DND-41 (cell line): ENCODE data around the gene SLC6A19.

Source experiments
- ATAC-seq: fragments of 200-7000 bp; cut with Tn5 transposase; 3 replicates; pipeline ENCODE4 v1.9.1; 2021; ENCODE audit warnings: low read depth; ENCODE audit not compliant: insufficient read depth
- DNase-seq: peaks from one replicate; pipeline ENCODE4 v3.0.0-alpha.2; 2020
- H2AFZ ChIP-seq: 2 replicates; pipeline ENCODE4 v1.6.0; 2012; ENCODE audit warnings: low read depth, low read length
- H3K27ac ChIP-seq: 2 replicates; pipeline ENCODE4 v1.5.1; 2012; ENCODE audit warnings: low read length, inconsistent platforms
- H3K27me3 ChIP-seq: fragments of 200-600 bp; sonication (generic); 2 replicates; pipeline ENCODE4 v1.6.0; 2012; ENCODE audit warnings: low read length, mild to moderate bottlenecking, inconsistent platforms; ENCODE audit not compliant: insufficient read depth, poor library complexity
- H3K36me3 ChIP-seq: 2 replicates; pipeline ENCODE4 v1.5.1; 2012; ENCODE audit warnings: low read length, inconsistent platforms; ENCODE audit not compliant: insufficient read depth
- H3K4me1 ChIP-seq: 2 replicates; pipeline ENCODE4 v1.5.1; 2012; ENCODE audit warnings: mild to moderate bottlenecking, low read length; ENCODE audit not compliant: insufficient read depth
- H3K4me2 ChIP-seq: 2 replicates; pipeline ENCODE4 v1.6.0; 2012; ENCODE audit warnings: mild to moderate bottlenecking, moderate library complexity, low read length, inconsistent platforms; ENCODE audit not compliant: insufficient read depth
- H3K4me3 ChIP-seq, 2 experiments: fragments of 200-600 bp in 1 of 2; shearing (Covaris generic) in 1 of 2; 2 replicates each; pipeline ENCODE4 v1.5.1; 2012 to 2016; ENCODE audit warnings: inconsistent platforms in 2 of 2, low read length in 2 of 2, mild to moderate bottlenecking in 2 of 2, low read depth in 1 of 2, moderate library complexity in 1 of 2
- H3K79me2 ChIP-seq: 2 replicates; pipeline ENCODE4 v1.6.0; 2012; ENCODE audit warnings: low read length, inconsistent platforms; ENCODE audit not compliant: insufficient read depth
- H3K9ac ChIP-seq: 2 replicates; pipeline ENCODE4 v1.6.0; 2012; ENCODE audit warnings: low read depth, mild to moderate bottlenecking, inconsistent platforms, low read length, moderate library complexity
- H3K9me3 ChIP-seq: 2 replicates; pipeline ENCODE4 v1.5.1; 2012; ENCODE audit warnings: low read length, moderate library complexity, mild to moderate bottlenecking, inconsistent platforms; ENCODE audit not compliant: insufficient read depth, severe bottlenecking
- H4K20me1 ChIP-seq: 2 replicates; pipeline ENCODE4 v1.6.0; 2012; ENCODE audit warnings: low read length; ENCODE audit not compliant: insufficient read depth
- EZH2 ChIP-seq: IDR thresholded peaks from 3 replicates; pipeline ENCODE4 v1.6.1; 2012; ENCODE audit warnings: borderline replicate concordance, low read depth, mild to moderate bottlenecking, moderate library complexity, low read length, inconsistent platforms; ENCODE audit not compliant: severe bottlenecking
- TF ChIP-seq, protein P1 (sequence below): IDR thresholded peaks from 2 replicates; pipeline ENCODE4 v1.5.1; 2012; ENCODE audit warnings: borderline replicate concordance, low read length, moderate library complexity, mild to moderate bottlenecking; ENCODE audit not compliant: poor library complexity, severe bottlenecking; ENCODE audit errors: extremely low read depth

Gene SLC6A19

GRCh38 chr5:1204693-1205242 is 3.4 kb downstream of the SLC6A19 start:
- H3K4me1 ChIP-seq = no peaks in the 10 kb centered on the region
- DNase-seq (no peak), ATAC-seq (no peak; the same call in 2 of the 3 replicates)
- H3K27ac ChIP-seq = no peak overlapping the region
- H2AFZ ChIP-seq = no peak overlapping the region
- H3K9ac ChIP-seq = no peak overlapping the region
- no peaks in the 10 kb centered on the region for H3K9me3 ChIP-seq
- no peaks in the 10 kb centered on the region for H3K27me3 ChIP-seq
- H4K20me1 ChIP-seq = no peaks in the 10 kb centered on the region
- H3K4me2 ChIP-seq = no peak overlapping the region
- no peak overlapping the region for H3K4me3 ChIP-seq
- no peaks in the 10 kb centered on the region for H3K36me3 ChIP-seq
- no peaks in the 10 kb centered on the region for H3K79me2 ChIP-seq
- TF ChIP-seq, protein P1, sequence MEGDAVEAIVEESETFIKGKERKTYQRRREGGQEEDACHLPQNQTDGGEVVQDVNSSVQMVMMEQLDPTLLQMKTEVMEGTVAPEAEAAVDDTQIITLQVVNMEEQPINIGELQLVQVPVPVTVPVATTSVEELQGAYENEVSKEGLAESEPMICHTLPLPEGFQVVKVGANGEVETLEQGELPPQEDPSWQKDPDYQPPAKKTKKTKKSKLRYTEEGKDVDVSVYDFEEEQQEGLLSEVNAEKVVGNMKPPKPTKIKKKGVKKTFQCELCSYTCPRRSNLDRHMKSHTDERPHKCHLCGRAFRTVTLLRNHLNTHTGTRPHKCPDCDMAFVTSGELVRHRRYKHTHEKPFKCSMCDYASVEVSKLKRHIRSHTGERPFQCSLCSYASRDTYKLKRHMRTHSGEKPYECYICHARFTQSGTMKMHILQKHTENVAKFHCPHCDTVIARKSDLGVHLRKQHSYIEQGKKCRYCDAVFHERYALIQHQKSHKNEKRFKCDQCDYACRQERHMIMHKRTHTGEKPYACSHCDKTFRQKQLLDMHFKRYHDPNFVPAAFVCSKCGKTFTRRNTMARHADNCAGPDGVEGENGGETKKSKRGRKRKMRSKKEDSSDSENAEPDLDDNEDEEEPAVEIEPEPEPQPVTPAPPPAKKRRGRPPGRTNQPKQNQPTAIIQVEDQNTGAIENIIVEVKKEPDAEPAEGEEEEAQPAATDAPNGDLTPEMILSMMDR = no peak
- TF ChIP-seq EZH2 = no peak

DNA sequence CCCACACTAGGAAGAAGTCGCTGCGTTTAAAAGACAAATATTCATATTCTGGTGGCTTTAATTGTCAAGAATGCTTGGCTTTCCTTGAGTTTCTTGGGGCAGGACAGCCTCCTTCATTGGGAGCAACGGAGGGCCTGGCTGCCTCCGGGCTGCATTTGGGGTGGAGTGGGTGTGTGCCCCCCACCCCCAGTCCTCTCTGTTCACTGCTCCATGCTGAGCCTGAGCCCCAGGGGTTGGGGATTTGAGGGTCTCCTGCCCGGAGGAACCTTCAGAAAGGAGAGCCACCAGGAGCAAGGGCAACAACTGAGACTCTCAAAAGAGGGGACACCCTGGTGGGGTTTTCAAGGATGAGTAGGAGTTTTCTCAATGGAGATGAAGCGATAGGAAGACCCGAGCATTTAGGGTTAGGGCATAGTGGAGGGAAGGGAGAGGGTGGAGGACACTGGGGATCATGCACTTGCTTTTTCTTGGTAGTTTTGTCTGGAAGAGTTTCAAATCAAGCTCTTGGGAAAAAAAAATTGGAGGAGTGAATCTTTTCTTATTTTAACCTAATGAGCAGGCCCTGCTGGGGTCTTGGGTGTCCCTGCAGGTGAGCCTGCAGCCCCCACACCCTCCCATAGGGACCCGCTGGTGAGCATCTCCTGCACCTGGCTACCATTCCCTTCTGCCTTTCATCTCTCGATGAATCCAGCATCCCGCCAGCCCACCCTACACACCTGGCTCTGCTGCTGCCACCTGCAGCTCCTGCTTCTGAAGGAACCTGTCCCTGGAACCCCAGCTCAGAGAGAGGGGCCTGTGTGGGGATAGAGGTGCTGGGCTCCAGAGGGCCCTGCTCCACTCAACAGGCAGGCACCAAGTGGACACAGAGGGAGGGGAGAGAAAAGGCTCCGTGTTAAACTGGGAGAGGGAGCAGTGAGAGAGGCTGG is 4.1 kb downstream of the SLC6A19 start:
- Histone ChIP-seq H3K9me3 (no peaks in the 10 kb centered on the region), H4K20me1 (no peaks in the 10 kb centered on the region), H3K4me1 (no peaks in the 10 kb centered on the region), H3K27me3 (no peaks in the 10 kb centered on the region), H3K79me2 (no peaks in the 10 kb centered on the region), H3K9ac (no peak overlapping the region), H3K36me3 (no peaks in the 10 kb centered on the region), H3K4me2 (no peak overlapping the region), H3K27ac (no peak overlapping the region), H3K4me3 (no peak overlapping the region), H2AFZ (no peak overlapping the region)
- TF ChIP-seq EZH2 = no peak
- TF ChIP-seq, protein P1 = no peak
- DNase-seq = no peak
- ATAC-seq = no peak

DNA sequence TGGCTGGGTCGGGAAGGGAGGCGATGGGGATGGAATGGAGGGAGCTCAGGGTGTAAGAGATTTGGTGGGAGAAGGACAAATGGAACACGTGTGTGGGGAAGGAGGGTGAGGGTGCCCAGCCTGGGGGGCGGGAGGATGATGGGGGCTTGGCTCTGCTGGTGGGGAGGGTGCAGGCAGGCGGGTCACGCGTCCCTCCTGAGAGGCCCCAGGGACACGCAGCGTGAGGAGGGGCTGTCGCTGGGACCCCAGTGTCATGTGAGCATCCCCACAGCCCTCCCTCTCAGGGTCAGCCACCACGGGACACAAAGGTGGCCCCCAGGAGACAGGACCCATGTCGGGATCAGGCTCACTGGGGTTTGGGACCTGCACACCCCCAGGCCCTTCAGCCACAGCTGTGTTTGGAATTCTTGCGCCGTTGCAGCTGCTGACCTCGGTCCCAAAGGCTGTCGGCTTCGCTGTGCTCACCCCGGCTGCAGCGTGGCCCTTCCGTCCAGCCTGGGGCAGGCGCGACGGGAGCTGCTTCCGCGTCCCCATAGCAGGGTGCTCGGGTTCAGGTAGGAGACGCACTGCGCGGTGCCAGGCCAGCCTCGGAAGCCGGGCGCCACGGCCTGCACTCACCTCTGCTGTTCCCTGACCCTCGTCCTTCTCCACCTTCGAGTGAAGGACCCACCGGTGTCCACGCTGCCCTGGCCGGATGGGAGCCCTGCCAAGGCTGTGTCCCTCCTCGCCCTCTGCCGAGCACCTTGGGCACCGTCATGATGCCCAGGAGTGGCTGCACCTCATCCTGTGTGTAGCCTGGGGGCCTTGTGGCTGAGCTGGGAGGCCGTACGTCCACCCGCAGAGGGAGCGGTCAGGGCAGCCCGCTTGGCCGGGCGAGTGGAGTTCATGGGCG is 5.4 kb downstream of the SLC6A19 start:
- no peaks in the 10 kb centered on the region for H3K4me1 ChIP-seq
- H3K9me3 ChIP-seq = no peaks in the 10 kb centered on the region
- no peaks in the 10 kb centered on the region for H3K36me3 ChIP-seq
- H2AFZ ChIP-seq = no peak overlapping the region
- H3K4me2 ChIP-seq = no peak overlapping the region
- H3K9ac ChIP-seq = no peak overlapping the region
- ATAC-seq (no peak), DNase-seq (no peak)
- TF ChIP-seq, protein P1 = no peak
- no peak for TF ChIP-seq EZH2
- H3K27me3 ChIP-seq = no peaks in the 10 kb centered on the region
- H3K79me2 ChIP-seq = no peaks in the 10 kb centered on the region
- no peak overlapping the region for H3K4me3 ChIP-seq
- no peaks in the 10 kb centered on the region for H4K20me1 ChIP-seq
- no peak overlapping the region for H3K27ac ChIP-seq
